Frontal cortex (tissue), 4 donors: ENCODE results near the gene PTPRK. TPM values are rescaled to one million over a fixed set of nuclear protein-coding genes. Genes with fewer than 3 reads are reported as not detected.

Source experiments
- DNase-seq, 2 donors: peaks; one replicate each; pipeline ENCODE4 v3.0.0; 2012; ENCODE audit warnings: low spot score in 2 of 2
- FAIRE-seq: peaks from 2 replicates; lab custom pipeline; 2012; peaks lifted over from hg19 to GRCh38; lab: Jason Lieb, UNC
- total RNA-seq: library from RNA; depleted of rRNA; stranded (reverse); fragments of >200 nt; gene quantifications from one replicate; pipeline ENCODE4 v1.2.3, GENCODE V29; 2014
- donor health status: control.
- donor health status: control.
- donor health status: control.

Gene PTPRK
- total RNA-seq: 179 TPM

- no peak for FAIRE-seq
- DNase-seq: peak; percentile 83 to 88
These were observed at the start of gene PTPRK for GRCh38 chr6:128520436-128521281. Gene PTPRK (minus strand): TSS chr6:128520599. CDS start chr6:128520358, 241 bp downstream.

GRCh38 chr6:128567029-128567428 lies 46.6 kb upstream of the PTPRK start:
- no peak for FAIRE-seq
- no peak for DNase-seq

- DNase-seq (no peak), FAIRE-seq (no peak)
These were observed 40.6 kb upstream of the PTPRK start for GRCh38 chr6:128560966-128561365.

- FAIRE-seq: no peak
These were observed 38.5 kb upstream of the PTPRK start for GRCh38 chr6:128558924-128559323.

GRCh38 chr6:128558021-128558420 lies 37.6 kb upstream of the PTPRK start:
- no peak for FAIRE-seq

More at GRCh38 chr6:128558924-128559323, 38.5 kb upstream of the PTPRK start:
- no peak for DNase-seq

GRCh38 chr6:128557081-128557480 lies 36.7 kb upstream of the PTPRK start:
- no peak for FAIRE-seq
- no peak for DNase-seq

More at GRCh38 chr6:128558021-128558420, 37.6 kb upstream of the PTPRK start:
- DNase-seq: no peak

- FAIRE-seq: peak; percentile 33
- DNase-seq: no peak
These were observed 33.9 kb upstream of the PTPRK start for GRCh38 chr6:128554302-128554701.

GRCh38 chr6:128541261-128541660 lies 20.9 kb upstream of the PTPRK start:
- FAIRE-seq (no peak), DNase-seq (no peak)

- DNase-seq (no peak), FAIRE-seq (no peak)
These were observed 18.4 kb upstream of the PTPRK start for GRCh38 chr6:128538763-128539162.

- no peak for FAIRE-seq
- DNase-seq: no peak
These were observed 12.4 kb upstream of the PTPRK start for GRCh38 chr6:128532827-128533226.

GRCh38 chr6:128532136-128532535 lies 11.7 kb upstream of the PTPRK start:
- DNase-seq (no peak), FAIRE-seq (no peak)

- FAIRE-seq (no peak), DNase-seq (no peak)
These were observed 11.3 kb upstream of the PTPRK start for GRCh38 chr6:128531696-128532095.

- no peak for FAIRE-seq
- DNase-seq: no peak
These were observed 7.8 kb upstream of the PTPRK start for GRCh38 chr6:128528241-128528640.

- FAIRE-seq (no peak), DNase-seq (no peak)
These were observed 7.0 kb upstream of the PTPRK start for GRCh38 chr6:128527375-128527774.

GRCh38 chr6:128526152-128526914 lies 5.9 kb upstream of the PTPRK start:
- FAIRE-seq: no peak
- DNase-seq: no peak

GRCh38 chr6:128525406-128525805 lies 5.0 kb upstream of the PTPRK start:
- DNase-seq (no peak), FAIRE-seq (no peak)

GRCh38 chr6:128521282-128521632 lies 858 bp upstream of the PTPRK start:
- no peak for FAIRE-seq
- no peak for DNase-seq

GRCh38 chr6:128519931-128520435 lies 416 bp downstream of the PTPRK start:
- FAIRE-seq: no peak
- DNase-seq: peak; percentile 23 to 41

- peak; percentile 16 to 29 for DNase-seq
- FAIRE-seq: no peak
These were observed 1.1 kb downstream of the PTPRK start for GRCh38 chr6:128519132-128519930.
